A549 (cell line): ENCODE results near the gene PPM1H. TPM values are rescaled to one million over a fixed set of nuclear protein-coding genes. Genes with fewer than 3 reads are reported as not detected.
A peak's percentile ranks its signal among the peaks of the same experiment; 100 is the strongest.

ENCODE experiments used
- ATAC-seq, 2 experiments: fragments of 200-7000 bp in 1 of 2; fragments of >200 bp in 1 of 2; cut with Nextera tagmentation in 1 of 2; cut with Tn5 transposase in 1 of 2; 3 replicates each; pipeline versions ENCODE4 v1.8.0 to v1.9.1; 2018 to 2020; ENCODE audit warnings: mild to moderate bottlenecking in 1 of 2, moderate library complexity in 1 of 2
- CTCF ChIA-PET: fragments of 300-600 bp; sonication (Branson Sonifier 250); formaldehyde crosslinking; extraction: SDS; loops from one replicate; lab custom pipeline; 2021; ENCODE audit warnings: antibody characterized with exemption, inconsistent platforms; lab: Yijun Ruan, JAX
- POLR2A ChIA-PET: fragments of 350-600 bp; formaldehyde crosslinking; extraction: SDS; loops from one replicate; lab custom pipeline; 2021; ENCODE audit warnings: antibody characterized with exemption, inconsistent platforms; lab: Yijun Ruan, JAX
- DNase-seq, 2 experiments: peaks; one replicate each; pipeline versions ENCODE4 v3.0.0 to v3.0.0-alpha.2; 2011 to 2016; ENCODE audit warnings: low read depth in 1 of 2, low spot score in 1 of 2
- FAIRE-seq: peaks from 2 replicates; lab custom pipeline; 2011; peaks lifted over from hg19 to GRCh38; lab: Jason Lieb, UNC
- H3K27ac ChIP-seq, 2 experiments: fragments of >200 bp; sonication (Bioruptor Twin); formaldehyde crosslinking; 3 replicates each; pipeline ENCODE4 v1.5.1; 2016 to 2017
- H3K4me1 ChIP-seq: fragments of >200 bp; sonication (Bioruptor Twin); formaldehyde crosslinking; 3 replicates; pipeline ENCODE4 v1.6.1; 2016
- H3K4me2 ChIP-seq: fragments of >200 bp; sonication (Bioruptor Twin); formaldehyde crosslinking; 3 replicates; pipeline ENCODE4 v1.6.1; 2016
- H3K4me3 ChIP-seq: fragments of >200 bp; sonication (Bioruptor Twin); formaldehyde crosslinking; 3 replicates; pipeline ENCODE4 v1.5.1; 2016
- H3K9me3 ChIP-seq: fragments of >200 bp; sonication (Bioruptor Twin); formaldehyde crosslinking; 3 replicates; pipeline ENCODE4 v1.6.1; 2016
- CBX8 ChIP-seq: fragments of 200-600 bp; sonication (generic); IDR thresholded peaks from 2 replicates; pipeline ENCODE4 v1.6.1; 2016
- E2F6 ChIP-seq: IDR thresholded peaks from 2 replicates; pipeline ENCODE4 v1.6.1; 2012; ENCODE audit warnings: low read depth, borderline replicate concordance
- EHF ChIP-seq: fragments of 250-450 bp; sonication (Bioruptor Pico); IDR thresholded peaks from 2 replicates; pipeline ENCODE4 v1.5.0; 2020; ENCODE audit warnings: mild to moderate bottlenecking
- EHMT2 ChIP-seq: fragments of 200-600 bp; sonication (generic); IDR thresholded peaks from 2 replicates; pipeline ENCODE4 v1.6.1; 2016; ENCODE audit warnings: antibody characterized with exemption, low read depth, mild to moderate bottlenecking, moderate library complexity
- ELK1 ChIP-seq: fragments of 150-350 bp; IDR thresholded peaks from 2 replicates; pipeline ENCODE4 v1.6.1; 2014; ENCODE audit warnings: low read depth, mild to moderate bottlenecking, low read length
- EP300 ChIP-seq, 2 experiments: fragments of >200 bp; sonication (Bioruptor Twin); formaldehyde crosslinking; IDR thresholded peaks; 2 replicates in 1 of 2; 3 replicates in 1 of 2; pipeline ENCODE4 v1.6.1; 2016 to 2017
- ESRRA ChIP-seq: fragments of 150-350 bp; IDR thresholded peaks from 2 replicates; pipeline ENCODE4 v1.6.1; 2014; ENCODE audit warnings: mild to moderate bottlenecking, low read length, borderline replicate concordance
- FOSB ChIP-seq: fragments of 250-450 bp; sonication (Bioruptor Pico); IDR thresholded peaks from 2 replicates; pipeline ENCODE4 v1.5.0; 2020; ENCODE audit warnings: mild to moderate bottlenecking, moderate library complexity
- HES2 ChIP-seq: fragments of >200 bp; sonication (Bioruptor Twin); formaldehyde crosslinking; IDR thresholded peaks from 2 replicates; pipeline ENCODE4 v1.6.1; 2016
- HMGXB4 ChIP-seq: fragments of 250-450 bp; sonication (Bioruptor Pico); IDR thresholded peaks from 2 replicates; pipeline ENCODE4 v1.5.0; 2021; ENCODE audit warnings: mild to moderate bottlenecking, moderate library complexity, borderline replicate concordance
- HOXB5 ChIP-seq: fragments of 250-450 bp; sonication (Bioruptor Pico); IDR thresholded peaks from 2 replicates; pipeline ENCODE4 v1.5.0; 2020; ENCODE audit warnings: mild to moderate bottlenecking, moderate library complexity
- JUN ChIP-seq, 2 experiments: fragments of >200 bp; sonication (Bioruptor Twin); formaldehyde crosslinking; IDR thresholded peaks; 2 replicates in 1 of 2; 3 replicates in 1 of 2; pipeline ENCODE4 v1.6.1; 2016 to 2017
- KDM1A ChIP-seq: fragments of 200-600 bp; sonication (generic); IDR thresholded peaks from 2 replicates; pipeline ENCODE4 v1.6.1; 2016; ENCODE audit warnings: low read depth, mild to moderate bottlenecking
- MAZ ChIP-seq: fragments of 150-350 bp; IDR thresholded peaks from 2 replicates; pipeline ENCODE4 v1.6.1; 2014; ENCODE audit warnings: antibody characterized with exemption, low read depth, low read length, borderline replicate concordance
- NFE2L2 ChIP-seq: fragments of 150-350 bp; conservative IDR thresholded peaks from 2 replicates; pipeline ENCODE4 v1.6.1; 2014; ENCODE audit warnings: low read length
- NPAS2 ChIP-seq: fragments of 250-450 bp; sonication (Bioruptor Pico); IDR thresholded peaks from 2 replicates; pipeline ENCODE4 v1.8.0; 2022; ENCODE audit warnings: mild to moderate bottlenecking, moderate library complexity, borderline replicate concordance
- NR3C1 ChIP-seq: fragments of >200 bp; sonication (Bioruptor Twin); formaldehyde crosslinking; IDR thresholded peaks from 3 replicates; pipeline ENCODE4 v1.6.1; 2017
- PHF8 ChIP-seq: fragments of 200-600 bp; sonication (generic); IDR thresholded peaks from 2 replicates; pipeline ENCODE4 v1.6.1; 2016; ENCODE audit warnings: low read depth, mild to moderate bottlenecking, antibody characterized with exemption, moderate library complexity, borderline replicate concordance
- POLR2A ChIP-seq: IDR thresholded peaks from 2 replicates; pipeline ENCODE4 v1.6.1; 2012; ENCODE audit warnings: mild to moderate bottlenecking, low read length
- REST ChIP-seq: fragments of 200-600 bp; sonication (generic); IDR thresholded peaks from 2 replicates; pipeline ENCODE4 v1.6.1; 2016; ENCODE audit warnings: antibody characterized with exemption, mild to moderate bottlenecking, moderate library complexity
- RFX5 ChIP-seq: fragments of 450-650 bp; IDR thresholded peaks from 2 replicates; pipeline ENCODE4 v1.7.1; 2014; ENCODE audit warnings: antibody characterized with exemption, mild to moderate bottlenecking, moderate library complexity
- SMC3 ChIP-seq: fragments of >200 bp; sonication (Bioruptor Twin); formaldehyde crosslinking; IDR thresholded peaks from 3 replicates; pipeline ENCODE4 v1.6.1; 2018; ENCODE audit warnings: inconsistent platforms
- TP53 ChIP-seq: fragments of 250-450 bp; sonication (Bioruptor Pico); IDR thresholded peaks from 2 replicates; pipeline ENCODE4 v1.5.0; 2021; ENCODE audit warnings: mild to moderate bottlenecking, moderate library complexity
- USF2 ChIP-seq: fragments of 450-650 bp; IDR thresholded peaks from 2 replicates; pipeline ENCODE4 v1.6.1; 2014; ENCODE audit warnings: antibody characterized with exemption
- ZSCAN20 ChIP-seq: fragments of 250-450 bp; sonication (Bioruptor Pico); IDR thresholded peaks from 2 replicates; pipeline ENCODE4 v1.8.0; 2022; ENCODE audit warnings: mild to moderate bottlenecking, moderate library complexity
- WGBS: methylation state at CpG from one replicate; pipeline ENCODE4 v1.1.6; 2017; ENCODE audit errors: missing lambda C conversion rate; 5-methylcytosine and 5-hydroxymethylcytosine counted together
- polyA plus RNA-seq, 4 experiments: library from polyadenylated mRNA; depleted of rRNA in 3 of 4; stranded (reverse); fragments of >200 nt; fragmentation: RNase III in 1 of 4; extraction: RNeasy Plus Mini Kit Qiagen cat#74134 plus additional on column Dnase treatment in 1 of 4; gene quantifications; 2 replicates in 3 of 4; 3 replicates in 1 of 4; pipeline ENCODE4 v1.2.3, GENCODE V29; 2011 to 2017

Gene PPM1H
- polyA plus RNA-seq, 2 of the 4 experiments (the other 2 are of a cell fraction): 7.8 TPM

GRCh38 chr12:62709311-62709710 is 225.6 kb downstream of the PPM1H start:
- DNase-seq (no peak), ATAC-seq (no peak), FAIRE-seq (no peak)
- peaks cover 36% of the 10 kb centered on the region for H3K4me1 ChIP-seq
- CTCF ChIA-PET: interaction anchor here (1.0 to 3.6 kb wide), 2 partner anchors 11 to 85 kb away, joined by 3 to 14 read pairs; no protein-coding TSS in a partner anchor
- H3K9me3 ChIP-seq: no peaks in the 10 kb centered on the region
- no peak overlapping the region for H3K4me2 ChIP-seq
- peak overlapping the region; percentile 20 to 94; a peak in 3 of 6 replicates for H3K27ac ChIP-seq
- H3K4me3 ChIP-seq: no peak overlapping the region
- 67% methylated on average over 2 of the region's 2 CpGs for WGBS
- POLR2A ChIA-PET: no interaction called here
- TF ChIP-seq EHF: no peak
- TF ChIP-seq E2F6: no peak
- TF ChIP-seq HES2: no peak
- no peak for TF ChIP-seq ELK1
- no peak for TF ChIP-seq SMC3
- no peak for TF ChIP-seq FOSB
- no peak for TF ChIP-seq KDM1A
- no peak for TF ChIP-seq PHF8
- no peak for TF ChIP-seq HMGXB4
- no peak for TF ChIP-seq EP300 (IDR thresholded peaks at IDR 0.05)
- TF ChIP-seq RFX5: no peak
- no peak for TF ChIP-seq JUN (IDR thresholded peaks at IDR 0.05)
- TF ChIP-seq TP53 (CRISPR knock-in tag): no peak
- no peak for TF ChIP-seq CBX8
- no peak for TF ChIP-seq HOXB5 (CRISPR knock-in tag)
- TF ChIP-seq POLR2A: no peak
- TF ChIP-seq NPAS2 (CRISPR knock-in tag): no peak
- TF ChIP-seq NFE2L2: no peak

GRCh38 chr12:62707939-62708338 is 227.0 kb downstream of the PPM1H start:
- Histone ChIP-seq H3K27ac (peak overlapping the region in 1 of 2 experiments; percentile 94; a peak in 3 of 6 replicates), H3K4me2 (no peak overlapping the region), H3K4me1 (peaks cover 39% of the 10 kb centered on the region), H3K9me3 (no peaks in the 10 kb centered on the region), H3K4me3 (no peak overlapping the region)
- 93% methylated on average over 2 of the region's 2 CpGs for WGBS
- POLR2A ChIA-PET: no interaction called here
- FAIRE-seq (no peak), ATAC-seq (no peak), DNase-seq (no peak)
- CTCF ChIA-PET: interaction anchor here (0.7 to 3.6 kb wide), 3 partner anchors 12 to 86 kb away, joined by 4 to 14 read pairs (median 4); no protein-coding TSS in a partner anchor
- TF ChIP-seq CBX8 (no peak), POLR2A (no peak), ZSCAN20 (CRISPR knock-in tag) (no peak), USF2 (no peak), NPAS2 (CRISPR knock-in tag) (no peak), E2F6 (no peak), MAZ (no peak), REST (no peak), TP53 (CRISPR knock-in tag) (no peak), HMGXB4 (no peak), NR3C1 (no peak), EHMT2 (no peak), PHF8 (no peak), ESRRA (no peak)
